GM12864 (cell line): Measurements from ENCODE around the gene DMAP1.

Experiments used
- DNase-seq: peaks from one replicate; pipeline ENCODE4 v3.0.0-alpha.2; 2011; ENCODE audit warnings: low read depth
- H3K4me3 ChIP-seq: 2 replicates; pipeline ENCODE4 v1.5.1; 2011; ENCODE audit warnings: mild to moderate bottlenecking, low read depth, low read length, control low read depth
- CTCF ChIP-seq: IDR thresholded peaks from 2 replicates; pipeline ENCODE4 v1.5.1; 2011; ENCODE audit warnings: low read depth, mild to moderate bottlenecking, moderate library complexity, low read length, control low read depth, inconsistent platforms; ENCODE audit errors: missing control alignments

Gene DMAP1

DNA sequence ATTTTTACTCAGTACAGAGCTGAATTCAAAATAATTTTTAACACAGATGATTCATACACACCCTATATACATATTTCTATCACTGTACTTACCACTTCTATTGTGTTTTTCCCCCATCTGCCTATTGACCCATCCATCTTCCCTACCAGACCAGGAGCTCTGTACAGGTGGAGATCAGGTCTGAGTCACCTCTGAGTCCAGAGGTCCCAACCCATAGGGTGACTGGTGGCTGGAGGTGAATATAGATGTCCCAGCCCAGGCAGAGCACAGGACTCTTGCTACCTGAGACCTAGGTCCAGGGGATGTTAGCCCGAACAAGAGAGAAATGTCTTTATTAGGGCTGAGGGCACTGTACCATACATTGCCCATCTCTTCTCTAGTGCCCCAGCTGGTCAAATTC lies 54.8 kb downstream of the DMAP1 start:
- H3K4me3 ChIP-seq: no peak overlapping the region
- TF ChIP-seq CTCF: no peak
- DNase-seq: no peak
